Heart left ventricle (tissue), 16 donors: ENCODE data around the gene APLP2. TPM values are rescaled to one million over a fixed set of nuclear protein-coding genes. Genes with fewer than 3 reads are reported as not detected.

Experiments
- ATAC-seq, 4 donors: fragments of 200-7000 bp; cut with Tn5 transposase; one replicate each; pipeline ENCODE4 v1.9.1; 2020 to 2022; ENCODE audit warnings: moderate library complexity in 4 of 4, mild to moderate bottlenecking in 3 of 4, moderate number of reproducible peaks in 1 of 4
- DNase-seq, 5 donors: peaks; one replicate each; pipeline ENCODE4 v3.0.0-alpha.2; 2020
- H3K27ac ChIP-seq, 12 donors: fragments of 200-600 bp; sonication (generic) in 4 of 12; one replicate each; pipeline versions ENCODE4 v1.5.0 to v1.8.0; 2016 to 2022; ENCODE audit warnings: mild to moderate bottlenecking in 2 of 12
- H3K27me3 ChIP-seq, 9 donors: fragments of 200-600 bp; sonication (generic) in 2 of 9; one replicate each; pipeline versions ENCODE4 v1.5.1 to v1.8.0; 2016 to 2022; ENCODE audit warnings: mild to moderate bottlenecking in 3 of 9
- H3K36me3 ChIP-seq, 9 donors: fragments of 200-600 bp; sonication (generic) in 2 of 9; one replicate each; pipeline versions ENCODE4 v1.5.0 to v1.8.0; 2018 to 2022; ENCODE audit warnings: mild to moderate bottlenecking in 2 of 9
- H3K4me1 ChIP-seq, 12 donors: fragments of 200-600 bp; sonication (generic) in 4 of 12; one replicate each; pipeline versions ENCODE4 v1.5.0 to v1.8.0; 2016 to 2022; ENCODE audit warnings: mild to moderate bottlenecking in 3 of 12
- H3K4me3 ChIP-seq, 12 donors: fragments of 200-600 bp; sonication (generic) in 4 of 12; one replicate each; pipeline versions ENCODE4 v1.5.0 to v1.8.0; 2017 to 2022; ENCODE audit warnings: mild to moderate bottlenecking in 9 of 12, moderate library complexity in 4 of 12
- H3K9me3 ChIP-seq, 12 donors: fragments of 200-600 bp; sonication (generic) in 4 of 12; one replicate each; pipeline versions ENCODE4 v1.5.0 to v1.8.0; 2016 to 2022; ENCODE audit warnings: mild to moderate bottlenecking in 1 of 12
- CTCF ChIP-seq, 12 donors: fragments of 200-600 bp; sonication (generic) in 4 of 12; IDR thresholded peaks; one replicate each; pipeline versions ENCODE4 v1.5.0 to v1.8.0; 2018 to 2022; ENCODE audit warnings: antibody characterized with exemption in 12 of 12, mild to moderate bottlenecking in 5 of 12
- POLR2A ChIP-seq, 2 donors: fragments of 450-650 bp; IDR thresholded peaks; one replicate each; pipeline ENCODE4 v1.6.1; 2017; ENCODE audit warnings: antibody characterized with exemption in 2 of 2, mild to moderate bottlenecking in 2 of 2, moderate library complexity in 2 of 2
- WGBS, 4 donors: extraction: QIAGEN DNeasy Blood & Tissue Kit in 2 of 4; methylation state at CpG; one replicate each; pipeline versions ENCODE4 v1.1.5 to v1.1.7; 2013 to 2018; 5-methylcytosine and 5-hydroxymethylcytosine counted together
- intact Hi-C, 10 donors: fragments of 100-400 bp; cut with DNase I; formaldehyde crosslinking; loops; one replicate each; pipeline versions ENCODE4 v1.11.1 to v1.14.2; 2022
- polyA plus RNA-seq, 2 donors: library from polyadenylated mRNA; stranded (reverse); fragments of 200-250 nt; gene quantifications; one replicate each; pipeline ENCODE4 v1.2.3, GENCODE V29; 2013
- total RNA-seq, 9 donors: library from RNA; depleted of rRNA in 2 of 9; stranded (reverse); fragments of >200 nt in 2 of 9; fragmentation: NEBNext Ultra II Directional in 3 of 9; extraction: Animal tissue kit (Norgen Biotek cat#: 25700) in 3 of 9; gene quantifications; one replicate each; pipeline versions ENCODE4 v1.1.0 to v1.2.4, GENCODE V29; 2016 to 2023
- donor health status: ischemic (EF 13 %, LVEDD 7.1; RV severe dilation, severe dysfunction).
- donor health status: healthy with polysubstance abuse.
- donor health status: DM: no; HTN: yes; CAD: no.
- donor health status: DM: no; HTN: no; CAD: no.
- donor health status: ischemic (EF 25% LVEDD 6.9; RV normal size, moderate dysfunction).
- donor health status: ischemic (EF 25% LVEDD 5.7; RV mildly dilated, moderate dysfunction).
- donor health status: healthy.
- donor health status: DM: yes; HTN: yes; CAD: no.
- donor health status: ischemic (EF 35%, LVEDD 5.7; RV mildly dilated, moderate dysfunction).
- donor health status: nonischemic (EF 11% LVEDD 7.7; RV severe dilation, severe dysfunction).
- donor health status: DM: yes; HTN: yes; CAD: no.
- donor health status: PGD.
- donor health status: ischemic (EF 29% LVEDD 5.4; RV normal size, mild dysfunction).
- donor health status: nonischemic (EF 23%, LVEDD 6.1; RV moderate dilation, normal function).

The APLP2 gene
- total and polyA plus RNA-seq, 11 donors, result 121 to 423 (median 325) TPM

GRCh38 chr11:130123414-130124040 lies 53.8 kb downstream of the APLP2 start:
- ATAC-seq (peak in 1 of 4 donors; percentile 2), DNase-seq (no peak)
- 88 to 95% (median 92%) methylated on average over 28 to 32 of the region's 32 CpGs for WGBS, 4 donors
- Histone ChIP-seq H3K36me3 (peaks cover 0 to 82% (median 43%) of the 10 kb centered on the region in 9 donors), H3K27me3 (no peaks in the 10 kb centered on the region), H3K4me3 (no peak overlapping the region), H3K27ac (peak overlapping the region in 9 of 12 donors; percentile 12 to 61 (median 34)), H3K9me3 (no peaks in the 10 kb centered on the region), H3K4me1 (peaks cover 0 to 81% (median 22%) of the 10 kb centered on the region in 12 donors)
- TF ChIP-seq CTCF (IDR thresholded peaks at IDR 0.05) (no peak), POLR2A (IDR thresholded peaks at IDR 0.05) (no peak)
- intact Hi-C loops, result loop anchor here in 6 of 10 donors (2.0 to 10.0 kb wide), 6 partner anchors 49 to 123 kb away; partner anchors contain the start of genes PRDM10 (in 3 of the 6) and APLP2 (in 1 of the 6)

- peak; percentile 63 to 97 (median 92) for ATAC-seq
- 18 to 38% (median 30%) methylated on average over 2 to 4 of the region's 4 CpGs for WGBS, 4 donors
- Histone ChIP-seq H3K4me3 (no peak overlapping the region), H3K36me3 (peaks cover 0 to 83% (median 49%) of the 10 kb centered on the region in 9 donors), H3K27me3 (no peaks in the 10 kb centered on the region), H3K27ac (peak overlapping the region in 10 of 12 donors; percentile 27 to 63 (median 36)), H3K4me1 (peaks cover 0 to 75% (median 21%) of the 10 kb centered on the region in 12 donors), H3K9me3 (no peaks in the 10 kb centered on the region)
- TF ChIP-seq POLR2A (IDR thresholded peaks at IDR 0.05), result no peak
- TF ChIP-seq CTCF (IDR thresholded peaks at IDR 0.05), result no peak
- intact Hi-C loops, result loop anchor here in 6 of 10 donors (2.0 to 10.0 kb wide), 6 partner anchors 49 to 123 kb away; partner anchors contain the start of genes PRDM10 (in 3 of the 6) and APLP2 (in 1 of the 6)
- DNase-seq, result peak; percentile 40 to 84 (median 80)
Observed at GRCh38 chr11:130124096-130124495, 54.4 kb downstream of the APLP2 start.

GRCh38 chr11:130125638-130126037 lies 55.9 kb downstream of the APLP2 start:
- Histone ChIP-seq H3K36me3 (peaks cover 0 to 96% (median 65%) of the 10 kb centered on the region in 9 donors), H3K9me3 (no peaks in the 10 kb centered on the region), H3K27ac (no peak overlapping the region), H3K4me3 (no peak overlapping the region), H3K27me3 (no peaks in the 10 kb centered on the region), H3K4me1 (peaks cover 0 to 60% (median 18%) of the 10 kb centered on the region in 12 donors)
- WGBS, 4 donors, result 73 to 77% (median 75%) methylated on average over 3 to 4 of the region's 4 CpGs
- no peak for DNase-seq
- intact Hi-C loops, result loop anchor here in 5 of 10 donors (2.0 to 10.0 kb wide), 7 partner anchors 51 to 138 kb away; partner anchors contain the start of genes PRDM10 (in 4 of the 5) and APLP2 (in 1 of the 5)
- TF ChIP-seq POLR2A (IDR thresholded peaks at IDR 0.05), result no peak
- no peak for TF ChIP-seq CTCF (IDR thresholded peaks at IDR 0.05)
- ATAC-seq, result no peak

GRCh38 chr11:130126516-130126915 lies 56.8 kb downstream of the APLP2 start:
- DNase-seq (no peak), ATAC-seq (no peak)
- intact Hi-C loops, result loop anchor here in 3 of 10 donors (5.0 to 10.0 kb wide), 5 partner anchors 52 to 139 kb away; partner anchors contain the start of genes PRDM10 (in 3 of the 3) and APLP2 (in 1 of the 3)
- peaks cover 0 to 97% (median 73%) of the 10 kb centered on the region in 9 donors for H3K36me3 ChIP-seq
- no peak overlapping the region for H3K4me3 ChIP-seq
- no peaks in the 10 kb centered on the region for H3K9me3 ChIP-seq
- H3K27ac ChIP-seq, result no peak overlapping the region
- TF ChIP-seq POLR2A (IDR thresholded peaks at IDR 0.05), result no peak
- no peak for TF ChIP-seq CTCF (IDR thresholded peaks at IDR 0.05)
- no peaks in the 10 kb centered on the region for H3K27me3 ChIP-seq
- 92 to 96% (median 94%) methylated on average over 5 of the region's 5 CpGs for WGBS, 4 donors
- H3K4me1 ChIP-seq, result peaks cover 0 to 53% (median 13%) of the 10 kb centered on the region in 12 donors
